NCI-H82 treated with DMSO at 0.1 percent for 48 hours (cell line): ENCODE results near the gene MAPK10.
A peak's percentile ranks its signal among the peaks of the same experiment; 100 is the strongest.
"Not testable (repeated sequence)": the region's sequence is repeated elsewhere in the genome, so short reads cannot be mapped to it uniquely, and the experiment has no call there.

Source experiments
- DNase-seq: peaks from one replicate; lab custom pipeline; 2025; ENCODE audit not compliant: unreplicated experiment; lab: John Stamatoyannopoulos, UW

Gene MAPK10

GRCh38 chr4:85993641-85994040 lies 366.2 kb downstream of the MAPK10 start:
- DNase-seq, result no peak

GRCh38 chr4:85986266-85986665 lies 373.6 kb downstream of the MAPK10 start:
- no peak for DNase-seq

- no peak for DNase-seq
Observed at GRCh38 chr4:85979276-85979675, 380.6 kb downstream of the MAPK10 start.

GRCh38 chr4:85970535-85970934 lies 389.3 kb downstream of the MAPK10 start:
- no peak for DNase-seq

- peak; percentile 4 for DNase-seq
Observed at GRCh38 chr4:85968945-85969819, 390.7 kb downstream of the MAPK10 start.

- DNase-seq, result no peak
Observed at GRCh38 chr4:85967872-85968271, 392.0 kb downstream of the MAPK10 start.

- no peak for DNase-seq
Observed at GRCh38 chr4:85966373-85966772, 393.5 kb downstream of the MAPK10 start.

GRCh38 chr4:85965529-85965928 lies 394.3 kb downstream of the MAPK10 start:
- DNase-seq, result no peak

GRCh38 chr4:85965017-85965416 lies 394.8 kb downstream of the MAPK10 start:
- DNase-seq, result not testable (repeated sequence)

GRCh38 chr4:85964298-85964697 lies 395.6 kb downstream of the MAPK10 start:
- no peak for DNase-seq

GRCh38 chr4:85963231-85963630 lies 396.6 kb downstream of the MAPK10 start:
- DNase-seq, result no peak

- DNase-seq, result no peak
Observed at GRCh38 chr4:85961887-85962286, 398.0 kb downstream of the MAPK10 start.

GRCh38 chr4:85956293-85956945 lies 403.4 kb downstream of the MAPK10 start:
- DNase-seq, result no peak

GRCh38 chr4:85955620-85956292 lies 404.1 kb downstream of the MAPK10 start:
- DNase-seq, result no peak

- DNase-seq, result no peak
Observed at GRCh38 chr4:85953651-85954018, 406.2 kb downstream of the MAPK10 start.

GRCh38 chr4:85952972-85953650 lies 406.7 kb downstream of the MAPK10 start:
- DNase-seq, result no peak

- no peak for DNase-seq
Observed at GRCh38 chr4:85952528-85952927, 407.3 kb downstream of the MAPK10 start.

- no peak for DNase-seq
Observed at GRCh38 chr4:85951099-85951498, 408.8 kb downstream of the MAPK10 start.

- DNase-seq, result no peak
Observed at GRCh38 chr4:85946821-85947220, 413.0 kb downstream of the MAPK10 start.

GRCh38 chr4:85942107-85942506 lies 417.7 kb downstream of the MAPK10 start:
- DNase-seq, result no peak

GRCh38 chr4:85940151-85940550 lies 419.7 kb downstream of the MAPK10 start:
- DNase-seq, result no peak
